ENCODE measurements around the gene PFDN1. TPM values are rescaled to one million over a fixed set of nuclear protein-coding genes. Genes with fewer than 3 reads are reported as not detected.

Gene PFDN1
- total RNA-seq, 1 experiment from 2014 or later, result 54.4 TPM

DNA sequence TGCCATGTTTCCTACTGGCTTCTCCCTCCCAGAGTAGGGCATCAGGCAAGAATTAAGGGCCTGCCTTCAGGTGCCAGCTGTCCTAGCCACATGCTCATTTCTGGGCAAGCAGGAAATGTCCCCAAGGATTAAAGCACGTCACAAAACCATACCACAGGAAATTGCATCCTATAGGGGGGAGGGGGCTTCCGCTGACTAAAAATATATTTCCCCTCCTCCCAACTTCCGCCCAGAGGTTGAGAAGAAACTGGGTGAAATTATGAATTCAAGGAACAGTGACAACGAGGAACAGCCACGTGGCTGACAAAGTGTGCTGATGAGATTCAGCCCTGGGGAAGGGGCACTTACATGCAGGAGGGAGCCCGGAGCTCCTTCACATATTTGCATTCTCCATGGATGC lies 39.4 kb upstream of the PFDN1 start:
- no peaks in the 10 kb centered on the region for H3K36me3 ChIP-seq (ENCODE audit: control insufficient read depth, insufficient read depth, low read length)
- ATAC-seq, result no peak
- no TSS peak for BruUV-seq (replicated peaks)
- DNase-seq (ENCODE audit: low read depth, low spot score), result no peak
- no peak overlapping the region for H3K4me3 ChIP-seq (ENCODE audit: low read depth in 2 of 2, low read length in 2 of 2)
- H3K4me1 ChIP-seq (ENCODE audit: control insufficient read depth, insufficient read depth, low read length), result peaks cover 14% of the 10 kb centered on the region
- H3K27ac ChIP-seq (ENCODE audit: low read length), result no peak overlapping the region
- CTCF ChIA-PET, result no interaction called here
- intact Hi-C loops (cut with micrococcal nuclease; ENCODE audit: unreplicated experiment) (no loop called here), in situ Hi-C loops (cut with HindIII; ENCODE audit: low pct_unique_long_range_greater_than_20kb, low sequenced_read_pairs) (no loop called here)
- no peaks in the 10 kb centered on the region for H3K9me3 ChIP-seq (ENCODE audit: control insufficient read depth, insufficient read depth, low read depth, low read length)
- POLR2A ChIA-PET, result interaction anchor here (0.6 kb wide), 1 partner anchor 16 kb away, joined by 13 read pairs; no protein-coding TSS in a partner anchor
- no peaks in the 10 kb centered on the region for H3K27me3 ChIP-seq (ENCODE audit: control insufficient read depth, insufficient read depth, low read length)
- TF ChIP-seq SIN3A (IDR thresholded peaks at IDR 0.05; ENCODE audit: borderline replicate concordance, insufficient read depth, low read depth, low read length) (no peak), TCF7L2 (IDR thresholded peaks at IDR 0.05; ENCODE audit: low read depth, low read length) (no peak), POLR2AphosphoS5 (IDR thresholded peaks at IDR 0.05; ENCODE audit: low read depth, low read length) (no peak)
- TF ChIP-seq, protein P1, sequence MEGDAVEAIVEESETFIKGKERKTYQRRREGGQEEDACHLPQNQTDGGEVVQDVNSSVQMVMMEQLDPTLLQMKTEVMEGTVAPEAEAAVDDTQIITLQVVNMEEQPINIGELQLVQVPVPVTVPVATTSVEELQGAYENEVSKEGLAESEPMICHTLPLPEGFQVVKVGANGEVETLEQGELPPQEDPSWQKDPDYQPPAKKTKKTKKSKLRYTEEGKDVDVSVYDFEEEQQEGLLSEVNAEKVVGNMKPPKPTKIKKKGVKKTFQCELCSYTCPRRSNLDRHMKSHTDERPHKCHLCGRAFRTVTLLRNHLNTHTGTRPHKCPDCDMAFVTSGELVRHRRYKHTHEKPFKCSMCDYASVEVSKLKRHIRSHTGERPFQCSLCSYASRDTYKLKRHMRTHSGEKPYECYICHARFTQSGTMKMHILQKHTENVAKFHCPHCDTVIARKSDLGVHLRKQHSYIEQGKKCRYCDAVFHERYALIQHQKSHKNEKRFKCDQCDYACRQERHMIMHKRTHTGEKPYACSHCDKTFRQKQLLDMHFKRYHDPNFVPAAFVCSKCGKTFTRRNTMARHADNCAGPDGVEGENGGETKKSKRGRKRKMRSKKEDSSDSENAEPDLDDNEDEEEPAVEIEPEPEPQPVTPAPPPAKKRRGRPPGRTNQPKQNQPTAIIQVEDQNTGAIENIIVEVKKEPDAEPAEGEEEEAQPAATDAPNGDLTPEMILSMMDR (IDR thresholded peaks at IDR 0.05), result no peak
- TF ChIP-seq, protein P2, sequence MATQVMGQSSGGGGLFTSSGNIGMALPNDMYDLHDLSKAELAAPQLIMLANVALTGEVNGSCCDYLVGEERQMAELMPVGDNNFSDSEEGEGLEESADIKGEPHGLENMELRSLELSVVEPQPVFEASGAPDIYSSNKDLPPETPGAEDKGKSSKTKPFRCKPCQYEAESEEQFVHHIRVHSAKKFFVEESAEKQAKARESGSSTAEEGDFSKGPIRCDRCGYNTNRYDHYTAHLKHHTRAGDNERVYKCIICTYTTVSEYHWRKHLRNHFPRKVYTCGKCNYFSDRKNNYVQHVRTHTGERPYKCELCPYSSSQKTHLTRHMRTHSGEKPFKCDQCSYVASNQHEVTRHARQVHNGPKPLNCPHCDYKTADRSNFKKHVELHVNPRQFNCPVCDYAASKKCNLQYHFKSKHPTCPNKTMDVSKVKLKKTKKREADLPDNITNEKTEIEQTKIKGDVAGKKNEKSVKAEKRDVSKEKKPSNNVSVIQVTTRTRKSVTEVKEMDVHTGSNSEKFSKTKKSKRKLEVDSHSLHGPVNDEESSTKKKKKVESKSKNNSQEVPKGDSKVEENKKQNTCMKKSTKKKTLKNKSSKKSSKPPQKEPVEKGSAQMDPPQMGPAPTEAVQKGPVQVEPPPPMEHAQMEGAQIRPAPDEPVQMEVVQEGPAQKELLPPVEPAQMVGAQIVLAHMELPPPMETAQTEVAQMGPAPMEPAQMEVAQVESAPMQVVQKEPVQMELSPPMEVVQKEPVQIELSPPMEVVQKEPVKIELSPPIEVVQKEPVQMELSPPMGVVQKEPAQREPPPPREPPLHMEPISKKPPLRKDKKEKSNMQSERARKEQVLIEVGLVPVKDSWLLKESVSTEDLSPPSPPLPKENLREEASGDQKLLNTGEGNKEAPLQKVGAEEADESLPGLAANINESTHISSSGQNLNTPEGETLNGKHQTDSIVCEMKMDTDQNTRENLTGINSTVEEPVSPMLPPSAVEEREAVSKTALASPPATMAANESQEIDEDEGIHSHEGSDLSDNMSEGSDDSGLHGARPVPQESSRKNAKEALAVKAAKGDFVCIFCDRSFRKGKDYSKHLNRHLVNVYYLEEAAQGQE (IDR thresholded peaks at IDR 0.05; ENCODE audit: insufficient read depth in 1 of 2, low read depth in 2 of 2, low read length in 1 of 2), result no peak

DNA sequence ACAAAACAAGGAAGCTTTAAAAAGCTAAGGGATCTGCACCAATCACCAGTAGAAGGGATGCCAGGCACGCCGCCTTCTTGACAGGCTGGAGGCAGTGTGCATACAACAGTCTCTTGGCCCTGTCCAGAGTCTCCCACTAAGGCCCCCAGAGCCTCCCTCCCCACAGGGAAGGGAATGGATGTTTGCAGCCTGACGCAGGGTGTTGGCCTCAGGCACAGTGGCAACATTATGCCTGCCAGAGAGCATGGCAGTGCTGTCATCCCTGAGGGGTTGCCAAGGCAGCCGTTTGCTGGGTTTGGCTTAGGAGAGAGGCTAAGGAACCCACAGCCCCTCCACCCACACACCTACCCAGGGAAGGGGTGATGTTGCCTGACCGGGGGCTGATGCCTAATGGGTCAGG lies 38.7 kb upstream of the PFDN1 start:
- intact Hi-C loops (cut with micrococcal nuclease; ENCODE audit: unreplicated experiment), result no loop called here
- no peaks in the 10 kb centered on the region for H3K27me3 ChIP-seq (ENCODE audit: control insufficient read depth, insufficient read depth, low read length)
- H3K4me3 ChIP-seq (ENCODE audit: low read depth in 2 of 2, low read length in 2 of 2), result no peak overlapping the region
- ATAC-seq (no peak), DNase-seq (ENCODE audit: low read depth, low spot score) (no peak)
- H3K4me1 ChIP-seq (ENCODE audit: control insufficient read depth, insufficient read depth, low read length), result peaks cover 7% of the 10 kb centered on the region; the same call in 1 of the 2 replicates
- no peaks in the 10 kb centered on the region for H3K9me3 ChIP-seq (ENCODE audit: control insufficient read depth, insufficient read depth, low read depth, low read length)
- TF ChIP-seq TCF7L2 (IDR thresholded peaks at IDR 0.05; ENCODE audit: low read depth, low read length), result no peak
- TF ChIP-seq, protein P2 (IDR thresholded peaks at IDR 0.05; ENCODE audit: insufficient read depth in 1 of 2, low read depth in 2 of 2, low read length in 1 of 2), result no peak
- TF ChIP-seq, protein P1 (IDR thresholded peaks at IDR 0.05), result no peak
- no peak for TF ChIP-seq POLR2AphosphoS5 (IDR thresholded peaks at IDR 0.05; ENCODE audit: low read depth, low read length)
- TF ChIP-seq SIN3A (IDR thresholded peaks at IDR 0.05; ENCODE audit: borderline replicate concordance, insufficient read depth, low read depth, low read length), result no peak
- POLR2A ChIA-PET, result no interaction called here
- CTCF ChIA-PET, result no interaction called here
- in situ Hi-C loops (cut with HindIII; ENCODE audit: low pct_unique_long_range_greater_than_20kb, low sequenced_read_pairs), result no loop called here
- H3K27ac ChIP-seq (ENCODE audit: low read length), result no peak overlapping the region
- H3K36me3 ChIP-seq (ENCODE audit: control insufficient read depth, insufficient read depth, low read length), result no peaks in the 10 kb centered on the region
- no TSS peak for BruUV-seq (replicated peaks)
